Fibroblast of pulmonary artery (primary cell): ENCODE measurements around the gene FBXO24.

Experiments used
- DNase-seq: peaks from one replicate; pipeline ENCODE4 v3.0.0-alpha.2; 2010; ENCODE audit warnings: low read depth
- H3K4me3 ChIP-seq: replicated peaks from 2 replicates; pipeline ENCODE4 v1.5.1; 2011; ENCODE audit warnings: low read depth, mild to moderate bottlenecking, control low read depth, low read length, moderate library complexity
- CTCF ChIP-seq: IDR thresholded peaks from 2 replicates; pipeline ENCODE4 v1.5.1; 2011; ENCODE audit warnings: mild to moderate bottlenecking, control low read depth, low read length, inconsistent platforms; ENCODE audit errors: missing control alignments

FBXO24 gene

GRCh38 chr7:100627238-100627549 is 41.1 kb downstream of the FBXO24 start:
- no peak overlapping the region for H3K4me3 ChIP-seq
- no peak for TF ChIP-seq CTCF
- no peak for DNase-seq

- no peak overlapping the region for H3K4me3 ChIP-seq
- TF ChIP-seq CTCF: peak; percentile 37
- DNase-seq: peak; percentile 32
These were observed 43.1 kb downstream of the FBXO24 start for GRCh38 chr7:100629117-100629716.

- no peak for DNase-seq
- TF ChIP-seq CTCF: no peak
- H3K4me3 ChIP-seq: no peak overlapping the region
These were observed 43.9 kb downstream of the FBXO24 start for GRCh38 chr7:100630066-100630465.

- peak; percentile 24 for DNase-seq
- peak overlapping the region; percentile 43 for H3K4me3 ChIP-seq
- peak; percentile 31 for TF ChIP-seq CTCF
These were observed 47.0 kb downstream of the FBXO24 start for GRCh38 chr7:100632951-100633717.

GRCh38 chr7:100639995-100640516 is 53.9 kb downstream of the FBXO24 start:
- no peak for DNase-seq
- no peak overlapping the region for H3K4me3 ChIP-seq
- no peak for TF ChIP-seq CTCF

GRCh38 chr7:100640517-100641440 is 54.7 kb downstream of the FBXO24 start:
- no peak overlapping the region for H3K4me3 ChIP-seq
- TF ChIP-seq CTCF: no peak
- no peak for DNase-seq
